Gastroesophageal sphincter (tissue), 3 donors: Measurements from ENCODE around the gene SEPTIN11.

ENCODE experiments used
- EP300 ChIP-seq: sonication (generic); formaldehyde crosslinking; IDR thresholded peaks from one replicate; pipeline ENCODE4 v1.6.1; 2017; ENCODE audit warnings: antibody characterized with exemption, mild to moderate bottlenecking
- POLR2A ChIP-seq, 2 donors: fragments of 450-650 bp; IDR thresholded peaks; one replicate each; pipeline ENCODE4 v1.6.1; 2017; ENCODE audit warnings: antibody characterized with exemption in 2 of 2, mild to moderate bottlenecking in 2 of 2, moderate library complexity in 1 of 2
- POLR2AphosphoS5 ChIP-seq: sonication (generic); formaldehyde crosslinking; IDR thresholded peaks from one replicate; pipeline ENCODE4 v1.6.1; 2017; ENCODE audit warnings: antibody characterized with exemption
- TF ChIP-seq, protein P1 (sequence below), 4 experiments: fragments of 200-600 bp in 2 of 4; fragments of 450-650 bp in 2 of 4; sonication (generic) in 1 of 4; IDR thresholded peaks; one replicate each; pipeline ENCODE4 v1.5.1; 2017 to 2019; ENCODE audit warnings: antibody characterized with exemption in 4 of 4, mild to moderate bottlenecking in 2 of 4, moderate library complexity in 2 of 4

- TF ChIP-seq EP300, result no peak
- TF ChIP-seq POLR2A (IDR thresholded peaks at IDR 0.05), result no peak
- TF ChIP-seq, protein P1, sequence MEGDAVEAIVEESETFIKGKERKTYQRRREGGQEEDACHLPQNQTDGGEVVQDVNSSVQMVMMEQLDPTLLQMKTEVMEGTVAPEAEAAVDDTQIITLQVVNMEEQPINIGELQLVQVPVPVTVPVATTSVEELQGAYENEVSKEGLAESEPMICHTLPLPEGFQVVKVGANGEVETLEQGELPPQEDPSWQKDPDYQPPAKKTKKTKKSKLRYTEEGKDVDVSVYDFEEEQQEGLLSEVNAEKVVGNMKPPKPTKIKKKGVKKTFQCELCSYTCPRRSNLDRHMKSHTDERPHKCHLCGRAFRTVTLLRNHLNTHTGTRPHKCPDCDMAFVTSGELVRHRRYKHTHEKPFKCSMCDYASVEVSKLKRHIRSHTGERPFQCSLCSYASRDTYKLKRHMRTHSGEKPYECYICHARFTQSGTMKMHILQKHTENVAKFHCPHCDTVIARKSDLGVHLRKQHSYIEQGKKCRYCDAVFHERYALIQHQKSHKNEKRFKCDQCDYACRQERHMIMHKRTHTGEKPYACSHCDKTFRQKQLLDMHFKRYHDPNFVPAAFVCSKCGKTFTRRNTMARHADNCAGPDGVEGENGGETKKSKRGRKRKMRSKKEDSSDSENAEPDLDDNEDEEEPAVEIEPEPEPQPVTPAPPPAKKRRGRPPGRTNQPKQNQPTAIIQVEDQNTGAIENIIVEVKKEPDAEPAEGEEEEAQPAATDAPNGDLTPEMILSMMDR (IDR thresholded peaks at IDR 0.05), result no peak
- TF ChIP-seq POLR2AphosphoS5, result no peak
Measured at GRCh38 chr4:76993787-76994641, 44.5 kb downstream of the SEPTIN11 start.
